Nephron (organoid): ENCODE results near the gene IMP3.

Source experiments
- H3K27ac Mint-ChIP-seq, 3 experiments: 2 replicates each; pipeline ENCODE4 v1.8.0; 2020; ENCODE audit warnings: mixed read lengths in 3 of 3, mild to moderate bottlenecking in 2 of 3, moderate library complexity in 1 of 3
- H3K27me3 Mint-ChIP-seq: 2 replicates; pipeline ENCODE4 v1.8.0; 2021; ENCODE audit warnings: low read depth, mild to moderate bottlenecking, moderate library complexity, mixed read lengths
- H3K36me3 Mint-ChIP-seq: 2 replicates; pipeline ENCODE4 v1.8.0; 2020; ENCODE audit warnings: low read depth, mixed read lengths
- H3K4me1 Mint-ChIP-seq: 2 replicates; pipeline ENCODE4 v1.8.0; 2020; ENCODE audit warnings: mixed read lengths
- H3K4me3 Mint-ChIP-seq, 3 experiments: 2 replicates each; pipeline ENCODE4 v1.8.0; 2020; ENCODE audit warnings: mild to moderate bottlenecking in 3 of 3, mixed read lengths in 3 of 3, moderate library complexity in 2 of 3
- H3K9me3 Mint-ChIP-seq: 2 replicates; pipeline ENCODE4 v1.8.0; 2020; ENCODE audit warnings: mixed read lengths
- CTCF ChIP-seq, 3 experiments: fragments of 200-600 bp; sonication (generic); IDR thresholded peaks; one replicate each; pipeline ENCODE4 v1.5.0; 2021; ENCODE audit warnings: antibody characterized with exemption in 3 of 3; ENCODE audit not compliant: unreplicated experiment in 3 of 3

The IMP3 gene

GRCh38 chr15:75677465-75678323 lies 37.7 kb upstream of the IMP3 start:
- no peak for TF ChIP-seq CTCF (IDR thresholded peaks at IDR 0.05; ENCODE audit: unreplicated experiment in 3 of 3)
- H3K36me3 Mint-ChIP-seq: peaks cover 7% of the 10 kb centered on the region
- no peaks in the 10 kb centered on the region for H3K9me3 Mint-ChIP-seq
- H3K27me3 Mint-ChIP-seq: no peaks in the 10 kb centered on the region
- peaks cover 13% of the 10 kb centered on the region for H3K4me1 Mint-ChIP-seq
- H3K27ac Mint-ChIP-seq: no peak overlapping the region
- H3K4me3 Mint-ChIP-seq: no peak overlapping the region

GRCh38 chr15:75676688-75677464 lies 36.9 kb upstream of the IMP3 start:
- no peak for TF ChIP-seq CTCF (IDR thresholded peaks at IDR 0.05; ENCODE audit: unreplicated experiment in 3 of 3)
- no peak overlapping the region for H3K27ac Mint-ChIP-seq
- H3K4me1 Mint-ChIP-seq: peaks cover 17% of the 10 kb centered on the region
- no peaks in the 10 kb centered on the region for H3K9me3 Mint-ChIP-seq
- no peaks in the 10 kb centered on the region for H3K27me3 Mint-ChIP-seq
- H3K4me3 Mint-ChIP-seq: no peak overlapping the region
- H3K36me3 Mint-ChIP-seq: peaks cover 7% of the 10 kb centered on the region

GRCh38 chr15:75675579-75676404 lies 35.8 kb upstream of the IMP3 start:
- H3K4me3 Mint-ChIP-seq: no peak overlapping the region
- peaks cover 17% of the 10 kb centered on the region for H3K4me1 Mint-ChIP-seq
- no peak overlapping the region for H3K27ac Mint-ChIP-seq
- H3K36me3 Mint-ChIP-seq: peaks cover 7% of the 10 kb centered on the region
- TF ChIP-seq CTCF (IDR thresholded peaks at IDR 0.05; ENCODE audit: unreplicated experiment in 3 of 3): no peak
- H3K9me3 Mint-ChIP-seq: no peaks in the 10 kb centered on the region
- no peaks in the 10 kb centered on the region for H3K27me3 Mint-ChIP-seq

- H3K27ac Mint-ChIP-seq: peak overlapping the region in 1 of 3 experiments; percentile 38
- H3K9me3 Mint-ChIP-seq: no peaks in the 10 kb centered on the region
- H3K36me3 Mint-ChIP-seq: peaks cover 7% of the 10 kb centered on the region
- TF ChIP-seq CTCF (IDR thresholded peaks at IDR 0.05; ENCODE audit: unreplicated experiment in 3 of 3): no peak
- no peak overlapping the region for H3K4me3 Mint-ChIP-seq
- H3K27me3 Mint-ChIP-seq: no peaks in the 10 kb centered on the region
- H3K4me1 Mint-ChIP-seq: peaks cover 17% of the 10 kb centered on the region
Observed at GRCh38 chr15:75674366-75674765, 34.3 kb upstream of the IMP3 start.

GRCh38 chr15:75673426-75674235 lies 33.6 kb upstream of the IMP3 start:
- peaks cover 17% of the 10 kb centered on the region for H3K4me1 Mint-ChIP-seq
- H3K36me3 Mint-ChIP-seq: peaks cover 2% of the 10 kb centered on the region
- no peak for TF ChIP-seq CTCF (IDR thresholded peaks at IDR 0.05; ENCODE audit: unreplicated experiment in 3 of 3)
- peak overlapping the region in 1 of 3 experiments; percentile 48 for H3K4me3 Mint-ChIP-seq
- no peaks in the 10 kb centered on the region for H3K9me3 Mint-ChIP-seq
- H3K27me3 Mint-ChIP-seq: no peaks in the 10 kb centered on the region
- peak overlapping the region; percentile 81 to 98 (median 94) for H3K27ac Mint-ChIP-seq
